MM.1S (cell line): ENCODE data around the gene CCDC87.

Experiments used
- CTCF ChIP-seq: fragments of 300-600 bp; sonication (generic); IDR thresholded peaks from 2 replicates; pipeline ENCODE4 v1.5.1; 2016; ENCODE audit warnings: antibody characterized with exemption, low read length, mixed read lengths
- EZH2phosphoT487 ChIP-seq: fragments of 300-600 bp; sonication (generic); IDR thresholded peaks from 2 replicates; pipeline ENCODE4 v1.6.1; 2018; ENCODE audit warnings: antibody characterized with exemption, low read length

GRCh38 chr11:66546368-66546965 lies 46.4 kb downstream of the CCDC87 start, which contains the start of gene ACTN3:
- no peak for TF ChIP-seq CTCF
- no peak for TF ChIP-seq EZH2phosphoT487
